ENCODE measurements around the gene SPOCK2.
"Not testable (repeated sequence)": the region's sequence is repeated elsewhere in the genome, so short reads cannot be mapped to it uniquely, and the experiment has no call there.

Gene SPOCK2

DNA sequence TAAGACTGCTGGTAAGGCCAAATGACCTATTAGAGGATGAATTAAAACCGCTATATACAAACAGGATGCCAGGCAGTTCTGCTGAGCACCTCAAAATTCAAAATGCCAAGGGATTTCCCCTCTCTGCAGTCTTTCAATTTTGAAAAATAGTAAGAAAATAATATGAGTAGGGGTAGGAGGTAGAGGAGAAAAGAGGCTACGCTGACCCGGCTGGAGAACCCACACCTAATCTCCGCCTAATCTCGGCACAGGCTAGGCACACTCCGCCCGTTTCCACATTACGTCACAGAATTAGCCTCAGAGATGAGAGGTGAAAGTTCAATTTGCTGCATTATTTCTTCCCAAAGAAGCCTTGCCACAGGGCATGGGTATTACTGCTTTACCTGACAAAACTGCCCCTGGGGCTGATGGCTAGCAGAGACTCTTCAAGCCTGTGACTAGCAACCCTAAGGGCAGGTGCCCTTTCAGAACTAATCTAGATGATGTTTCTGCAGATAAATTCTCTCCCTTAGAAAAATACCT, 21.3 kb upstream of the SPOCK2 start:
- DNase-seq: no peak
- in situ Hi-C loops (cut with MboI; ENCODE audit: low pct_unique_long_range_greater_than_20kb, low sequenced_read_pairs): no loop called here

DNA sequence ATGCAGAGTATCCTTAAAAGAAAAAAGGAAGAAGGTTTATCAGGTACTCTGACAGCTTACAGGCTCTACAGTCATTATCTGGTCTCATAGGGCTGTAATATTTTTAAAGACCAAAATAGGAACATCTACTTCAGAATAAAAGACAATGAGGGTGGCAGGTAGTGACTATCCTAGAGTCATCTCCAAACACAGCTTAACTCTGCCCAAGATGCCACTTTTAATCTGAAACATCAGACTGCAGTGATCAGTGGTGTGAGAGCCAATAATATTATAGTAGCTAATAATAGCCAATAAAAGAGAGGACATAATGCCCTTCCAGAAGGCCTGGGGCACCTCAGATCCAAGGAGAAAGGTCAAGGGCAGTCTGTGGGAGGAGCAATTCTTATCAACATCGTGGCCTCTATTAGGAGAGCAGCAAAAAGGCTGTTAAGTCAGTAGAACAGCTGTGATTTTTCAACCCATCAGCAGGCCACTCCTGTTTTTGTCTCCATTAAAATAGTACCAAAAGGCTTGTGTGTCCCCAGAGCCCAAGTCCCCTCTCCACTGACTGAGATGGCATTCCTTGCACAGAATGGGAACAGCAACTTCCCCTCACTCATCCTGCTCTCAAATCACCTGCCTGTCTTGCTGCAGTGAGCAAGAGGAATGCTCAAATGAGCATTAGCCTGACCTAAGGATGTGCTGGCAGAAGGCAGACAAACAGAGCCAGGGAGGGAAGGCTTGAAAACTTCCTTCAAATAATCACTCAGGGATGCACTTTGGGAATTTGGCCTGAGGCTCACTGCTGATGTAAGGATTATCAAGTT, 20.7 kb upstream of the SPOCK2 start:
- DNase-seq: no peak
- in situ Hi-C loops (cut with MboI; ENCODE audit: low pct_unique_long_range_greater_than_20kb, low sequenced_read_pairs): no loop called here

GRCh38 chr10:72108004-72108370, 19.6 kb upstream of the SPOCK2 start:
- in situ Hi-C loops (cut with MboI; ENCODE audit: low pct_unique_long_range_greater_than_20kb, low sequenced_read_pairs); DNase-seq: not testable (repeated sequence)

DNA sequence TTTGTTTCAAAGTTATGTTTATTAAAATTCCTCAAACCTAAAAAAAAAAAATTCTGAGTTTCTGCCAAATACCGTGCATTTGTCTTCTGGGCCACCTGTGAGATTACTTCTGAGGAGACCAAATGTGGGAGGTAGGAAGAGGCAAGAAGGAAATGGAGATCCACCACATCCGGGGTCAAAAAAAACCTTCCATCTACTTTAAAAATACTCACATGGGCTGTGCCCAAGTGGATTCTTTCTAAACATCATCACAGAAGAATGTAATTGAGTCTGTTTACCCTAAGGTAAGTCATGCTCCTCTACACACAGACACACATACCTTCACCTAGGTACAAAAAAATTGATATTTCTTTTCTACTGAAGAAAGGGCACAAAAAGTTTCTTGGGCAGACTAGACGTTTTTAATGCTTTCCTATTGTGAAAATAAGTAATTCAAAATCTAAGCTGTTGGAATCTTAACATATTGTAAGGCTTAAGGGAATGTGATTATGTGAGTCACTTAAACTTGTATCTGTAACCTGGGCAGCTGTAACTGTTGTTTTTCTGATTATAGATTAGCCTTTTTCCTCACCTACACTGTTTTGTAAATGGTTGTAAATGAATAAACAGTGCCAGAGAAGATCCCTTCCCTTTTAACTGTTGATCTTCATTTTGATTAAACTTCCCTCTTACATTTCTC, 19.1 kb upstream of the SPOCK2 start:
- no peak for DNase-seq
- in situ Hi-C loops (cut with MboI; ENCODE audit: low pct_unique_long_range_greater_than_20kb, low sequenced_read_pairs): no loop called here

DNA sequence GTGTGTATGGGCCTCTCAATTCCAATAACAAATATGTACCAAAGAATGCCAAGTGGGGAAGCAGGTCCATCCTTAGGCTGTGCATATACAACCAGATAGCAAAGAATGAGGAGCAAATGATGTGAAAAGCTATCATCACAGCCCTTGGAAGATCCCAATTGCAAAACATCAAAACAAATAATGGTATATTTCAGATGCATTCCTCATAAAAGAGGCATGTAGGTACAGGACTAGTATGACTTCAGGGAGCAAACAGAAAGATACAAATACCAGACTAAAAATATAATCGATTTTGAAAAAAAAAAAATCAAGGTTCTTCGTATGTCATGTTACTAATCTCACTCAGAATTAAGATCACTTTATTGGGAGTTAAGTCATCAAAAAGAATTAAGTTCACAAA, 18.5 kb upstream of the SPOCK2 start:
- no peak for DNase-seq
- in situ Hi-C loops (cut with MboI; ENCODE audit: low pct_unique_long_range_greater_than_20kb, low sequenced_read_pairs): no loop called here

DNA sequence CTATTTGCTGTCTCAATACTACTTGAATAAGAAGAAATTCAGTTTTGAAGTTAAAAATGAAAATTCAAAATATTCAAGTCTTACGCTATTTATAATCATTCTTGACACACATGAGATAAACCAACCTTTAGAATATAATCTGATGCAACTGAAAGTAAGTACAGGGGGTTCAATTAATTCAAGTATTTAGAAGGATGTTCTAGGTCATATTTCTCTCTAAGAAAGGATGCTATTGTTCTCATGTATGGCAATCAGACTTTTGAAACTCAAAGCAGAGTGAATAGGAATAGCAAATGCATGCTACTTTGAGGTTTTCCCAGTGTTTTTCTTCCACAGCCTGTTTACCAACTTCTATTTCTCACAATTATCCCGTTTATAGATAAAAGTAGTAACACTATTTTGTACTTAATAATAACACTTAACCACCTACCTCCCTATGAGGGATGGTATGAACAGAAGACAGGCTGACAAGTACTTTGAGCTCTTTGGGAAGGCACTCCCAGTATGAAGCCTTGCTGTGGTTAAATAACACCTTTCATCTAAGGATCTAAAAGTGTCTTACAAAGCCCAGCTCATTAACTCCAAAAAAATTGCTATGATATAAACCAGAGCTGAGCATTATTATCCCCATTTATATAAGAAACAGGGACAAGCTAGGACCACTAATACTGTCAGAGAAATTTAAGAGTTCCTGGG, 18.0 kb upstream of the SPOCK2 start:
- in situ Hi-C loops (cut with MboI; ENCODE audit: low pct_unique_long_range_greater_than_20kb, low sequenced_read_pairs): no loop called here
- DNase-seq: no peak

DNA sequence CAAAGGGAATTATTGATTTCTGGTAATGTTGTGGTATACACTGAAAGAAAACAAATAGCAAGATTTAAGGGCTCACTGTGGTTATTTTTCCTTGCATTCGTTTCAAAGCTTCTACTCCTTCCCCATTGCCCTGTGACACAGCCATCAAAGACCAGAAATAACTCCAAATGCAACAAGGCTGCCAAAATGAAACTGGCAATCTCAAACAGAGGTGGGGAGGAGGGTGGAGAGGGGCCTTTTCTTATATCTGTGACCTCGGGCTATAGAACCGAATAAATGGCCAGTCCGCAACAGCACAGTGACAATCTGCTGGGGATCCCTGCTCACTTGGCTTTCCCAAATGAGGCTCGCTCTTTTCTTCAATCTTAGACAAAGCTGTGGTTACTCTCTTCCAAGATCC, 17.4 kb upstream of the SPOCK2 start:
- in situ Hi-C loops (cut with MboI; ENCODE audit: low pct_unique_long_range_greater_than_20kb, low sequenced_read_pairs): no loop called here
- no peak for DNase-seq

DNA sequence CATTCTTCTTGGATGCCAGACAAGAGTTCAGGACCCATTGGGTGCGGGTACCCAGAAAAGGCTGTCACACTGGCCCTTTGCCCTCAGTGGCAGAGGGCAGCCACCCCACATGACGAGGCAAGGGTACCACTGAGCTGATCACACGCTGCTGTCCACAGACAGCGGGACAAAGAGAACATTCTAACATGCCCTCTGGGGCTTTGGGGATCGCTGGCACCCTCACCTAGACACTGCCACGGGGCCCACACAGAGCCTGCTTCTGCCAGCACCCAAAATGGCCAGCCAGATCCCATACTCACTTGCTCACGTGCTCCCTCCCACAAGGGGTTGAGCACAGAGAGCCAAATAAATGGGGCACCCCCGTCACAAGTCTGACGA, 16.7 kb upstream of the SPOCK2 start:
- in situ Hi-C loops (cut with MboI; ENCODE audit: low pct_unique_long_range_greater_than_20kb, low sequenced_read_pairs): no loop called here
- no peak for DNase-seq

- DNase-seq: no peak
- in situ Hi-C loops (cut with MboI; ENCODE audit: low pct_unique_long_range_greater_than_20kb, low sequenced_read_pairs): no loop called here
Observed at GRCh38 chr10:72104472-72105097, 16.2 kb upstream of the SPOCK2 start.

GRCh38 chr10:72099600-72099921, 11.2 kb upstream of the SPOCK2 start:
- in situ Hi-C loops (cut with MboI; ENCODE audit: low pct_unique_long_range_greater_than_20kb, low sequenced_read_pairs): no loop called here
- no peak for DNase-seq

- in situ Hi-C loops (cut with MboI; ENCODE audit: low pct_unique_long_range_greater_than_20kb, low sequenced_read_pairs): no loop called here
- no peak for DNase-seq
Observed at GRCh38 chr10:72098836-72099599, 10.7 kb upstream of the SPOCK2 start.

- no peak for DNase-seq
- in situ Hi-C loops (cut with MboI; ENCODE audit: low pct_unique_long_range_greater_than_20kb, low sequenced_read_pairs): no loop called here
Observed at GRCh38 chr10:72098301-72098835, 10.0 kb upstream of the SPOCK2 start.

DNA sequence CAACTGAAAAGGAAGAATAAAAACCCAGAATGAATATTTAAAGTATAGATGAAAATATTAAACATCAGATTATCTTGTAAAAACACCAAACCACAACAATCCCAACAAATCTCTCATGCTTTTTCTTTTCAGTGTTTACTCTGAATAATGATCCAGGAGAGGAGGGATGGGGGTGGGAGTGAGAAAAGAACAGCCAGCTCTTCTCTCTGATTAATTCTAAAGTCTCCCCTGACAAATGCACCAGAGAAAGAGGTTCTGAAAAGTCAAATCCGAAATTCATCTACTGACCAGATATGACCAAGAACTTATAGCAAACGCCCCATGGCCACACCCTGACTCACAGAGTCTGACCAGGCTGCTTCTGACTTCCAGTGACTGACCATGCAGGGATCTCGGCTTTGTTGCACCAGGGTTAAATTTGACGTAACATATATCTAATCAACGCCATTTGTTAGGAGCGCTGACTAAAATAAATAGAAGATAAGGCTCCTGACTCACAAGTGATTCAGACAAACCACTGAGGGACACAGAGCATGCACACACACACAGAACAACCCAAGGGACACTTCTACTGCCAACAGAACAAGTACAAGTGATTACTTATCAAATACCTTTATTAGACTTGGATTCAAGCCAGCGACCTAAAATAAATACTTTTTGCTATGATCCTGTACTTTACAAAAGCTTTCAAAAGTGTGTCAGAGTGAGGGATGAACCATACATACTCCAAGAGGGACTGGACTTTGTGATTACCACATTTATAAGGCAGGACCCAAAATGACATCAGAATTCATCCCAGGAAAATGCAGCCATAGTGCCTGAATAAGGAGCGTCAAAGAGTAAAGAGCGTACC, 9.3 kb upstream of the SPOCK2 start:
- DNase-seq: no peak
- in situ Hi-C loops (cut with MboI; ENCODE audit: low pct_unique_long_range_greater_than_20kb, low sequenced_read_pairs): no loop called here

DNA sequence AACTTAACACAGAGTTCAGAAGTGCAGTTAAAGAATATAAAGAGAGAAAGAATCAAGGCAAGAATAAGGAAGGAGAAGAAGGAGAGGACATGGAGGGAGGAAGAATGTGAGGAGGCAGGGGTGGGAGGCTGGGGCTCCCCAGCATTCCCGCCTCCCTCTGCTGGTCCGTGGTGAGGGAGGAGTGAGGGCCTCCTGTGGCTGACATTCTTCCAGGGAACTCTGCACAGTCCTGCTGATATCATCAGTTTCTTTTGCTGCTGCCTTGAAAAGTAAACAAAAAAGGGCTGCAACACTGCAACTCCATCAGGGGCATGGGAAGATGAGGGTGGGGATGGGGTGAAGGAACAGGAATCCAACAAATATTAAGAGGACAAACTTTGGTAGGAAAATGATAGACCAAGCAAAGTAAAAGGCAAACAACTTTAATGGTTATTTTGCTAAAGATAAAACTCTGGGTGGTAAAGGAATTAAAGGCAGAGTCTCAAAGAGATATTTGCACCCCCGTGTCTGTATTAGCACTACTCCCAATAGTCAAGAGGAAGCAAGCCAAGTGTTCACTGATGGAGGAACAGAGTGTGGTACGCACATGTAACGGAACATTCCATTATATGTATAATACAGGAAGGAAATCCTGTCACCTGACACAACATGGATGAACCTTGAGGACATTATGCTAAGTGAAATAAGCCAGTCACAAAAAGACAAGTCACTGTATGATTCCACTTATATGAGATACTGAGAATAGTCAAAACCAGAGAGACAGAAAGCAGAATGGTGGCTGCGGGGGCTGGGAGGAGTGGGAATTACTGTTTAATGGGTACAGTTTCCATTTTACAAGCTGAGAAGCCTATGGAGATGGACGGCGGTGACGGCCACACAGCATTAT, 8.0 kb upstream of the SPOCK2 start:
- no peak for DNase-seq
- in situ Hi-C loops (cut with MboI; ENCODE audit: low pct_unique_long_range_greater_than_20kb, low sequenced_read_pairs): no loop called here

- in situ Hi-C loops (cut with MboI; ENCODE audit: low pct_unique_long_range_greater_than_20kb, low sequenced_read_pairs): no loop called here
- DNase-seq: no peak
Observed at GRCh38 chr10:72095195-72095594, 6.8 kb upstream of the SPOCK2 start.

- no peak for DNase-seq
- in situ Hi-C loops (cut with MboI; ENCODE audit: low pct_unique_long_range_greater_than_20kb, low sequenced_read_pairs): no loop called here
Observed at GRCh38 chr10:72094574-72094973, 6.2 kb upstream of the SPOCK2 start.

GRCh38 chr10:72093450-72093849, 5.1 kb upstream of the SPOCK2 start:
- in situ Hi-C loops (cut with MboI; ENCODE audit: low pct_unique_long_range_greater_than_20kb, low sequenced_read_pairs): no loop called here
- no peak for DNase-seq
